Activated CD4-positive, alpha-beta T cell treated with anti-CD3 and anti-CD28 coated beads, Interleukin-2, amount 50 U/mL, for 1 hour (primary cell): ENCODE results near the gene OR52N2.

Source experiments
- DNase-seq: peaks from one replicate; pipeline ENCODE4 v3.0.0-alpha.2; 2020

OR52N2 gene

DNA sequence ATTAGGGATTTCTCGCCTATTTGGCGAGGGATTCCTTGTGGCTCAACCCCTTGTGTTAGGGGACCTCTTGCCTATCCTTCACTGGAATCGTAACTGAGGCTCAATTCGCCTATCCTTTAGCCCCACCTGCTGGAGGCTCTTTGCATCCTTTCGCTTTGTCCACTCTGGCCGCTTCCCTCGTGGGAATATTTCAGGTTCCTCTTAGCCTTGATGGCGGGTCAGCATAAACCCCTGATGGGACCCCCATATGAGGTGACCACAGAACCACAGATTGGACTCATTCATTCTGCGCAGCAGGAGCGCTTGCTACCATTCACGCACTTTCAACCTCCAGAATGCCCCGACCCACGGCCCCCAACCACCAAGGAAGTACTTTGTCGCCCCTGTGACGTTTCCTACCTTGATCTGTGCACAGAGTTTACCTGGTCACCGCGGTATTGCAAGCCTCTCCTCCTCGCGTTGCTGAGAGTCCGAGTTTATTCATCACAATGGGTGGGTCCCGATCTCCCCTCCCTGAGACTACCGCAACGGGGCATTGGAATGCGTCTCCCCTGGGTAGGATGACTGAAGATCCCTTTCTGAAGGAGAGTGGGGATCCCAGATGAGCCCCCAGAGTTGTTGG is at the start of gene OR52N2:
Gene OR52N2, plus strand, starts transcription at position 425 of the 622 bp plus-strand sequence. CDS start 11,412 bp downstream, outside the sequence.
- DNase-seq, result peak; percentile 68

DNA sequence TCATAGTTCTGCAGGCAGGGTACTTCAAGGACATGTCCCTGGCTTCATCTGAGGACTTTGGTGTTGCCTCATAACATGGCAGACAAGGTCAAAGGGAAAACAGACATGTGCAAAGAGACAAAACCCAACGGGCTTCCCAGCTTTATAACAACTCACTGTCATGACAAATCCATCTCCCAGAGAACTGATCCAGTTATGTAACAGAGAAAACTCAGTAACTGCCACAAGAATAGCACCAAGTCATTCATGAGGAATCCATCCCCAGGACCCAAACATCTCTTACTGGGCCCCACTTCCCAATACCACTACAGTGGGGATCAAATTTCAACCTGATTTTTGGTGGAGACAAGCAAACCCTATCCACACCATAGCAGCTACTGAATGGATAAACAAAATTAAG is 41.7 kb upstream of the OR52N2 start:
- no peak for DNase-seq

DNA sequence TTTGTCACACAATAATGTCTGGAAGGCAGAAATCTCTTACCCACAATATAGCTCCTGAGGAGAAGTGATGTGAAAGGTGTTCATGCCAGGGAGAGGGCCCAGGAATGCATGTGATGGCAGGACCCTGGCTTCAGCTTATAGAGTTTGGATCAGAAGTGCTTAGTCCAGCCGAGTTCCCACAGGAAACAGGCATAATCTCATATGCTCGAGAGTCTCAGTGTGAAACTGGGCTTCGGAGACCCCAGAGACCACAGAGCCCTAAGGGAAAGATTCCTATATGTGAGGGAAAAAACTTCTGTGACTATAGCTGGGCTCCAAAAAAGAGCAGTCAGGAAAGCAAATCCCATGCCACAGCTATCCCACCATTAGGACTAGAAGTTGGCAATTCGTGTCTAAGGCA is 25.5 kb upstream of the OR52N2 start, which contains the start of gene OR52N5:
Gene OR52N5, minus strand, starts transcription at position 101 of the 400 bp plus-strand sequence. CDS start 4,721 bp downstream, outside the sequence.
- no peak for DNase-seq

DNA sequence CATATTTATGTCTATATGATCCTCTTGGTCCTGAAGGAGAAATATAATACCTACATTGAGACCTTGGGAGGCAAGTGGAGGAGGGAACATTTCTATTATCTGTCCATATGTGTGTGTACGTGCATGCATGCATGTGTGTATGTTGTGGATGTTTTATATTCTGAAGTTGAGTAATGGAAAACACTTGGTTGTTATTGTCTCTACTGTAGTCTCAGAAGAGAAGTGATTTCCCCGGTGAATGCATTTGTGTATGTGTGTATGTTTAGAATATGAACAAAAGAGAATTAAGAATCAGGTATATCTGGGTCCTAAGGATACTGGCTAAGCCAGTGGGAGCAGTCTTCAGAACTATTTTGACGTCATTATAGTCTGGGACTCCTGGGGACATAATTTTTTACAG is 17.6 kb upstream of the OR52N2 start, which contains the start of gene OR52N1:
Gene OR52N1, minus strand, starts transcription at position 101 of the 400 bp plus-strand sequence. CDS start 2,449 bp downstream, outside the sequence.
- no peak for DNase-seq

DNA sequence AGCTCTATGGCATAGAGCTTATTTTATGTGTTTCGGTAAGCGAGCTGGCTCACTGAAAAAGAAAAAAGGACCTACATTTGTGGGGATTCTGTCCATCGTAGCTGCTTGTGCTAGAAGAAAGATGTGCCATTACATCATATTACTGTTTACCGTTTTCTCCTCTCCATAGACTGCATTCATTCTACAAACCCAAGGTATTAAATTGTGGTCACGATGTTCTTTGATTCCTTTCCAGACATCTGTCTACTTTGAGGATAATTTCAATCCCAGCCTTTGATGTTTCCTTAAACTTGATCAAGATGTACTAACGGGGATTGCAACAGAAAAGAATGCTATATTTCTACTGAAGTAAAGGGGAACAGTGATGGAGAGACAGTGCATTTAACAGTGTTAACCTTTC is 12.2 kb upstream of the OR52N2 start:
- DNase-seq, result no peak

DNA sequence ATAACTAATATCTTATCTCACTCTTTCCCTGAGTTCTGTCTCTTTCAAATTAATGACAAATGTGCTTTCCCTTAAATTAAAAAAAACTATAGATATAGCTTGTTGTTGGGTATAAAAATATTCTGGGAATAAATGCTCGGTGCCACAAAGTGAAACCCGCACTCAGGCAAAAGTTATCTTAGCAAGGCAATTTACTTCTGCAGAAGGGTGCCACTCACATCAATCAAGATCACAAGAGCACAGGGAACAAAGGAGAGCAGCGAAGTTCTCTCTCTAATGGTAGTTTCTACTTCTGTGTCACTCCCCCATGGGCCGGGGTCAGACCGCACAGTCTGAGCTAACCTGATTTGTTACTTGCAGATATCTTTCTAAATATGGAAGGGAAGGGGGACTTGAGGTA is 4.7 kb upstream of the OR52N2 start:
- DNase-seq, result no peak

DNA sequence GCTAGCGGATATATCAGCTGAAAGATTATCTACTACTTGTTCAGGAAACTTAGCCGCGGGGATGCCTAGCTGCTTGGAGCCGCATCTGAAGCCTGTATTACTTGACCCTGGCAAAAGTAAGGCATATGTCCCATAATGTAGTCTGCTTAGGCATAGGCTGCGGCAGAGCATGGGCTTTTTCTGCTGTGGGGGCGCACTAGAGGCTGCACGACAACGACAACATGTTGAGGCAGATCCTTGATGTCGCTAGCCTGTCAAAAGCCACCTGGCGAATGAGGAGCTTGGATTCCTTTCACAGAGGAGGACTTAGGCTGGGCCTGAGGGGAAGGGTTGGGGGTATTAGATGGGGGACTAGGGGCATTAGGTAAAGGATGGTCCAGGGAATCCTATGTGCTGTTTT is 1.1 kb upstream of the OR52N2 start:
- no peak for DNase-seq

DNA sequence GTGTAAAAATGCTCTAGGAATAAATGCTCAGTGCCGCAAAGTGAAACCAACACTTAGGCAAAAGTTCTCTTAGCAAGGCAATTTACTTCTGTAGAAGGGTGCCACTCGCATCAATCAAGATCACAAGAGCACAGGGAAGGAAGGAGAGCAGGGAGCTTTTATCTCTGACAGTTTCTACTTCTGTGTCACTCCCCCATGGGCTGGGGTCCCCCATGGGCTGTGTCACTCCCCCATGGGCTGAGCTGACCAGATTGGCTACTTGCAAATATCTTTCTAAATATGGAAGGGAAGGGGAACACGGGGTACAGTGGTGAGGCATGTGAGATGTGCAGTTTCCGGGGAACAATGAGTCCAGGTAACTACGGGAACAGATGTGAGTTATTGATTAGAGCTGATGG is 397 bp downstream of the OR52N2 start:
- no peak for DNase-seq

DNA sequence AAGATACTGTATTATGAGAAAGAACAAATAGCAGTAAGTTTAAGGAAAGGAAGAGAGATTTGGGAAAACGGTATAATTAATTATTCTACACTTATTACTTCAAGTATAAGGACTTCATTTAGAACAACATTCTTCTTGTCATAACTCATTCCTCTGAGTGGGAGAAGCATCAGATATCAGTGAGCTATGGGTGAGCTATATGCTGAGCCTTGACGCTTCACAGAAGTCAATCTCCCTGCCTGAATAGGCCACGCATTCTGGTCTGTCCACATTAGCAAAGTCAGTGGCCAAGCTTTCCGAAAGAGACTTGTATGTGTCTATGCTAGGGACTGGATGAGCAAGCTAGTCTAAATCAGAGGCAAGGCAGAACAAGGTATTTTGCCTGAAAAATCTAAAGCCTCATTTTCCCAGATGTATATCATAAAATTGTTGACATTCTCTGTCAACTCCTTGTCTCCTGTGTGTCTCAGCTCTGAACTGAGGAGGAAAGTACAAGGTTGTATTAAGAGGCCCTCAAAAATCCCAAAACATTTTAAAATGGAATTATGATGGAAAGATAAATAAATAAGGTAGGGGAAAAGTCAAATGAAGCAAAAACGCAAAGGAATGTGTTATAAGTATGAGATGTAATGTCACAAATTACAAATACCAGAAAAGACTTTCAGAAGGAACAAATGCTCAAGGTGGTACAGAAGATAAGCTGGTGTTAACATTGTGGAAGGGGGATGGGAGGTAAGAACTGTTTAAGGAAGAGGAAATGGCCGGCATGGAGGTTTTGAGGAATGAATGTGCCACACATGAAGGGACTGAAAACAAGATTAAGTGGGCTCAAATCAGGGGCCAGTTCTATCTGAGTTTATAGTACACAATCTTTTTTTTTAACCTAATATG is 1.4 kb downstream of the OR52N2 start:
- DNase-seq, result no peak

DNA sequence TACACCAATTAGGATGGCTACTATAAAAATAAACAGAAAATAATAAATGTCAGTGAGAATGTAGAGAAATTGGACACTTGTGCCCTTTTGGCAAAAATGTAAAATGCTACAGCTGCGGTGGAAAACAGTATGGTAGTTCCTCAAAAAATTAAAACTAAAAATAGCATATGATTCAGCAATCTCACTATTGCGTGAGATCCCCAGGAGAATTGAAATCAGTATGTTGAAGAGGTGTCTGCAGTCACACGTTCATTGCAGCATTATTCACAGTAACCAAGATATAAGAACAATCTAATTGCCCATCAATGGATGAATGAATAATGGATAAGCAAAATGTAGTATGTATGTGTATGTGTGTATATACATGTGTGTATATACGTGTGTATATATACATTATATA is 6.8 kb downstream of the OR52N2 start:
- no peak for DNase-seq

DNA sequence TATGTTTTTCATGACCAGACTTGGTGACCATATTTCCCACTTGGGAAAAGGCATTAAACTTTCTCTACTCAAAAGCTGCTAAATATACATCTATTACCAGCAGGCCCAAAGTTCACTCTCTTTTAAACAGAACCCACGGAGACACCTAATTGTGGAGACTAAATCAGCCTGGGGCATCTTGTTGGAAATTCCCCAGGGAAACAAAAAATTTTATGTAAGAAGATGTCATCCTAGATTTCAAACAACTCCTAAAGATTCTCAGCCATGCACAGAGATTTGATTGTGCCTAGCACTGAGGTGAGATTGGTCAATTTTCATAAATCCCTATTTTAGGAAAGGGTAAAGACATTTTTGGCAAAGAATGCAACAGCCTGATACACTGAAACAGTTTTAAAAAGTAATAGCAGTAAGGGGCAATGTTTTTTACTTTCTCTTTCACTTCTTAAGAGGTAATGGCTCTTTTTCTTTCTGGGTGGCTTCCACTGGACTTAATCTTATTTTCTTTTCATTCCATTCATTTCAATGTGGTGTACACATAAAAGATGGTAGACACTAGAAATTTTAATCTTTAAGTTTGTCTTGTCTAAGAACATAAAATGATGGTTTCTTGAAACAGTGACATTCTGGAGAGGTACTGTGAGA is 9.6 kb downstream of the OR52N2 start:
- DNase-seq, result no peak

DNA sequence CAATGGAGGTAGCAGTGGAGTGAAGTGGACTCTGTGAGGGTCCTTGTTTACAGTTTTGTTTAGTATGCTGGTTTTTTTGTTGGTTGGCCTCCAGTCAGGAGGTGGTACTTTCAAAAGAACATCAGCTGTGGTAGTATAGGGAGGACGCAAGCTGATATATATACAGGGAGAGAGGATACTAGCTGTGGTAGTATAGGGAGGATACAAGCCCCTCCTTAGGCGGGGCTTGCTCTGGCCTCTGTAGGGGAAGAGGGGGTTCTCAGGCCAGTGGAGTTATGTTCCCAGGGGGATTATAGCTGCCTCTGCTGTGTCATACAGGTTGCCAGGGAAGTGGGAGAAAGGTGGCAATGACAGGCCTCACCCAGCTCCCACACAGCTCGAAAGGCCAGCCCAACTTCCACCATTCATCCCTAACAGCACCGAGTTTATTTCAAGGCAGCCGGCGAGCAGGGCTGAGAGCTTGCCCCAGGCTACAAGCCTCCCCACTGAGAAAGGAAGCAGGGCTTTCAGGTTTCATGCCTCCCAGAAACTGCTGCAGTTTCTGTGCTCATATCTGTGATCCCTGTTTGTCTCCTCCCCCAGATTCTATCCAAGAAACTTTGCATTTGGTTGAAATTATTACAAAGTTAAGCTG is 22.6 kb downstream of the OR52N2 start:
- no peak for DNase-seq

DNA sequence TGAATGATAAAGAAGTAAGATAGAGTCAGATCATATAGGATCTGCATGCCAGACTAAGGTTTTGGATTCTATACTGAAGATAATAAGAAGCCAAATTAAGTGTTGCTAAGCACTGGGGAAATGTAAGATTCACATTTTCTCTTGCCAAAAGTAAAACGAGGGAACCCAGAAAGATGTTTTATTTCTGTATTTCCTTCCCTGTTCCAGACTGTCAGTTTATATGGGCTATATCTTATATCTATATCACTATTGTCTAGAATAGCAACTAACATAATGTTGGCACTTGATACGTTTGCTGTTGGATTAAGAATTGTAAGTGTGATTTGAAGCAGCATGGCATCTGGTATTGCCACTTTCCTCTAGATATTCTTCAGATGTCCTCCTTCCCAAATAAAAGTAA is 24.7 kb downstream of the OR52N2 start:
- no peak for DNase-seq

DNA sequence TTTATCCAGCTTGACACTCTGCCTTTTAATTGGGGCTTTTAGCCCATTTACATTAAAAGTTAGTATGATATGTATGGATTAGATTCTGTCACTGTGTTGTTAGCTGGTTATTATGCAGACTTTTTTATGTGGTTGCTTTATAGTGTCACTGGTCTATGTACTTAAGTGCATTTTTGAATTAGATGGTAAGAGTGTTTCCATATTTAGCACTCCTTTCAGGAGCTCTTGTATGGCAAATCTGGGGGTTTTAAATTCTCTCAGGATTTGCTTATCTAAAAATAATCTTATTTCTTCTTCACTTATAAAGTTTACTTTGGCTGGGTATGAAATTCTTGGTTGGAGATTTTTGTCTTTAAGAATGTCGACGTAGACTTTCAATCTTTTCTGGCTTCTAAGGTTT is 29.0 kb downstream of the OR52N2 start:
- no peak for DNase-seq

DNA sequence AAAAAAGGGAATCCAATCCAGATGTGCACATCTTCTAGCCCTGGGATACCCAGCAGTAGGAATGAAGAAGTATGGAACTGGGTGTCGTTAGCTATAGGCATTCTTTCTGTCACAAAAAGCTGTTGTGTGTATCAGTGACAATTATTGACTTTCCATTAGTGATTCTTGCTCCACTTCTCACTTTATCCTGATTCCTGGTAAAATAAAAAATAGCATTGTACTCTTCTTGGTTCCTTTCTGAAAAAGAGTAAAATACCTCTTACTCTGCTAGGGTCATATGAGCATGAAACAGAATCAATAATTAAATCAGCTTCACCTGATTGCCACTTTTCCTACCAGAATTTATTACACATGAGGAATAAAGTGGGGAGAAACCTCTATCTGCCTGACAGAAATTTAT is 33.1 kb downstream of the OR52N2 start, which contains the start of gene OR52E6:
Gene OR52E6, minus strand, starts transcription at position 101 of the 400 bp plus-strand sequence. Its CDS starts 0 bp downstream, at position 101.
- DNase-seq, result no peak

DNA sequence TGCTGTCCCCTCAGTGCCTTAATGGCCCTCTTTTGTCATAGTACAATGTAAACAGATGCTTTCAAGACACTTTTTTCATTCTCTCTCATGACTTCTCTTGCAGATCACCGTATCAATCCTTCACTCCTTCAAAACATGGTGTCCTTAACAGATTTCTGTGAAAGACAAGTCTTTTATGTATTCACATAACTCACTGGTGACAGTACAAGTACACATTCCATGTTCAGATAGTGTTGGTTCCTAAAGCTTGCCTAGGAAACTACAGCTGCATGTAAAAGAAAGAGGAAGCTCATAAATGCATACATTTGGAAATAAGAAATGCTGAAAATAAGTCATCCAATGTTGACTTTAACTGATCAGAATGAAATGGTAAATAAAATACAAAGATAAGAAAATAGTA is 38.0 kb downstream of the OR52N2 start:
- no peak for DNase-seq

DNA sequence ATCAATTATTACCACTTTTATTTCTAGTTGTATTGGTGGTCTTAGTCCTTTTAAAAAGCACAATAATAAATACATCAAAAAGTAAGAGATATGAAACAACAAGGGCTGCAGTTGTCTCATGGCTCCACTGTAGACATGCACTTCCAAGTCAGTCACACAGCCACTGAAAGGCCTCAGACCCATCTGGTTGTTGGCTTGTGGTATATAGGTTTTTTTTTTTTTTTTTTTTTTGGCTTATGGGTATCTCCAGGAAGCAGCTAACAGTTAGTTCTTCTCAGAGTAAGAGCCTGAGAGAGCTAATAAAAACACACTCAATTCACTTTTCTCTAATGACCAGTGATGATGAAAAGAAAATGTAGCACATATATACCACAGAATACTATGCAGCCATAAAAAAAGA is 39.0 kb downstream of the OR52N2 start:
- no peak for DNase-seq

DNA sequence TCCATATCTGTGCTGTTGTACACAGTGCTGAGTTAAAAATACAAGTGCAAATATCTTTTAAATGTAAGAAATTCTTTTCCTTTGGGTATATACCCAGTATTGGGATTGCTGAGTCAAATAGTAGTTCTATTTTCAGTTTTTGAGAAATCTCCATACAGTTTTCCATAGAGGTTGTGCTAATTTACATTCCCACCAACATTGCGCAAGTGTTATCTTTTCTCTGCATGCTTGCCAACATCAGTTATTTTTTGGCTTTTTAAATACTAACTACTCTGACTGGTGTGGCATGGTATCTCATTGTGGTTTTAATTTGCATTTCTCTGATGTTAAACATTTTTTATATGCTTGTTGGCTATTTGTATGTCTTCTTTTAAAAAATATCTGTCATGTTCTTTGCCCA is 42.3 kb downstream of the OR52N2 start:
- no peak for DNase-seq

DNA sequence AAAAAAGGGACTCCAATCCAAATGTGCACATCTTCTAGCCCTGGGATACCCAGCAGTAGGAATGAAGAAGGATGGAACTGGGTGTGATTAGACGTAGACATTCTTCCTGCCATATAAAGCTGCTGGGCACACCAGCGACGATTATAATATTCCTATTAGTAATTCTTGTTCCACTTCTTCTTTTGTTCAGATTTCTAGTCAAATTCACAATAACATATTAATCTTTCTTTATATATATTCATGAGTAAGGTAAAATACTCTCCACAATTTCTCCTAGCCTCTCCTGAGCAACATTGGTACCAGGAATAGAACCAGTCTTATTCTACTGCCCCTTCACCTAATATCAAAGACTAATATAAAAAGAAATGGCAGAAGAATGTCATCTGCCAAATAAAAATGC is 48.9 kb downstream of the OR52N2 start, which contains the start of gene OR52E8:
Gene OR52E8, minus strand, starts transcription at position 101 of the 400 bp plus-strand sequence. Its CDS starts 0 bp downstream, at position 101.
- no peak for DNase-seq

DNA sequence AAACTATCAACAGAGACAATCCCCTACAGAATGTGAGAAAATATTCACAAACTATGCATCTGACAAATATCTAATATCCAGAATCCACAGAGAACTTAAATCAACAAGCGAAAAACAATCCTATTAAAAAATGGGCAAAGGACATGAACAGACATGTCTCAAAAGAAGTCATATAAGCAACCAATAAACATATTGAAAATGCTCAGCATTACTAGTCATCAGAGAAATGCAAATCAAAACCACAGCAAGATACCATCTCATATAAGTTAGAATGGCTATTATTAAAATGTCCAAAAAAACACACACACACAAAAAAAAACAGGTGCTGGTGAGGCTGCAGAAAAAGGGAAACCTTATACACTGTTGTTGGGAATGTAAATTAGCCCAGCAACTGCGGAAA is 57.1 kb downstream of the OR52N2 start:
- DNase-seq, result no peak
